Measurements from ENCODE around the gene GGT7.
"Not testable (repeated sequence)": the region's sequence is repeated elsewhere in the genome, so short reads cannot be mapped to it uniquely, and the experiment has no call there.

The GGT7 gene

DNA sequence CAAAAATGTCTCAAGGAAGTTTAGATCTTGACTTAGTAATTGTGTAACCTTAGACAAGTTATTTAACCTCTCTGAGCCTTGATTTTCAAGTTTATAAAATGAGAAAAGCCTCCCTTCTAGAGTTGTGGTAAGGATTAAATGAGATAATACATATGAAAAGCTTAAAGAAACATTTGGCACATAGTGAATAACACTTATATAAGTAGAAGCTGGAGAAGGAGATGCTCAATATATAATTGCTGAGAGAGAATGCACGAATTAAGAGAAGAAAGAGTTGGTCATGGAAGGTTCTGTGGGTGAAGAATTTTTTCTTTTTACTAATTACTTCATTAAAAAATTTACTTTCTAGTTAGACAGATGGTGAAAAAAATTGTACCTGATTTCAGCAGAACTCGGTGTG lies 9.0 kb upstream of the GGT7 start:
- no peak for DNase-seq (ENCODE audit: low spot score)

DNA sequence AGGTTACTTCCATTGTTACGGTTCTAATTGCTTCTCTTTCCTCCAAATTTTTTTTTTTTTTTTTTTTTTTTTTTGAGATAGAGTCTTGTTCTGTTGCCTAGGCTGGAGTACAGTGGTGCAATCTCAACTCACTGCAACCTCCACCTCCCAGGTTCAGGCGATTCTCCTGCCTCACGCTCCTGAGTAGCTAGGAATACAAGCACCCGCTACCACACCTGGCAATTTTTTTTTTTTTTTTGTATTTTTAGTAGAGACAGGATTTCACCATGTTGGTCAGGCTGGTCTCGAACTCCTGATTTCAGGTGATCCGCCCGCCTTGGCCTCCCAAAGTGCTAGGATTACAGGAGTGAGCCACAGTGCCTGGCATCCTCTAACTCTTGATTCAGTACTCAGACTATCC lies 8.3 kb upstream of the GGT7 start:
- DNase-seq (ENCODE audit: low spot score) = not testable (repeated sequence)

DNA sequence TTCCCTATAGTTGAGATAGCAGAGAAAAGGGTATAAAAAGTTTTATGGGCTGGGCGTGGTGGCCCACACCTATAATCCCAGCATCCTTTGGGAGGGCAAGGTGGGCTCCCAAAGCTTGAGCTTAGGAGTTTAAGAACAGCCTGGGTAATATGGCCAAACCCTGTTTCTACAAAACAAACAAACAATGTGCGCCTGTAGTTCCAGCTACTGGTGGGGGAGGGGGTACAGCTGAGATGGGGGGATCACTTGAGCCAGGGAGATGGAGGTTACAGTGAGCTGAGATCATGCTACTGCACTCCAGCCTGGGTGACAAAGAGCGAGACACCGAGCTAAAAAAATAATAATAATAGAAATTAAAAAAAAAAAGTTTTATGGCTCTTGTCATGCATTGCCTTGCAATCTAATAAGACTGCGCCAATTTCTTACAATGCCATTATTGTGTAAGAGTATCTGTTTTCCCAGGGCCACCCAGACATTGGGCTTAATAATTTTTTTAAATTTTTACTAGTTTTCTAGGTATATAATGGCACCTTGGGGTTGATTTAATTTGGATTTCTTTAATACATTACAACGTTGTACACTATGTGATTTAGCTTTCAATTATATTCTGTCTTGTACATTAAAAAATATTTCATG lies 7.7 kb upstream of the GGT7 start:
- DNase-seq (ENCODE audit: low spot score) = no peak

DNA sequence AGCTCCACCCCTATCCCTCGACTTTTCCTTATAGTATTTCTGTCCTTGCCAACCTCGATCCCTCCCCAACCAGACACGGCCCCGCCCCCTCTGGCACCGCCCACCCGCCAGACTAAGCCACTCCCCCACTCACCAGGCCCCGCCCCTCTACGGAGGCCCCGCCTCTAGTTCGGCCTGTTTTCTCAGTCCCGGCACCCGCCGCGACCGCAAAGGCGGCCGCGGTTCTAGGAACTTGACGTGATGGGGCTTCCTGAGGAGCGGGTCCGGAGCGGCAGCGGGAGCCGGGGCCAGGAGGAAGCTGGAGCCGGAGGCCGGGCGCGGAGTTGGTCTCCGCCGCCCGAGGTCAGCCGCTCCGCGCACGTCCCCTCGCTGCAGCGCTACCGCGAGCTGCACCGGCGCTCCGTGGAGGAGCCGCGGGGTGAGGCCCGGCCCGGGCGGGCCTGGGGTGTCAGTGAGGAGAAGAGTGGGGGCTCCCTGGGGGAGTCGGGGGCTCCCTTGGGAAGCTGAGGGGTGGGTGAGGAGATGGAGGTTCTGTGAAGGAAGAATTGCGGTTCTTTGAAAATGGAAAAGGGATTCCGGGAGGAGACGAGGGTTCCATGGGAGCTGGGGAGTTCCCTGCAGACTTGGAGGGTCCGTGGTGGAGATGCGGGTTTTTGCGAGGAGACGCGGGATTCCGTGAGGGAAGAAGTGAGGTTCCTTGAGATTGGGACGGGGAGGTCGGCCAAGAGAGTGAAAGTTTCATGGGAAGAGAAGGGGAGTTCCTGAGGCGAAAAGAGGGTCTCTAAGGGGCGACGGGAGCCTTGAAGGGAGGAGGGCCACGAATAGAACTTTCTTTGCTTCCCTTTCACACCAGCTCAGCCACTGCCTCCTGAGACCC lies 4.0 kb upstream of the GGT7 start, which contains the start of gene ACSS2:
TSS of gene ACSS2 (plus strand) at position 207 of the 877 bp plus-strand sequence. CDS start at position 241, 34 bp downstream.
- DNase-seq (ENCODE audit: low spot score) = peak; percentile 97

DNA sequence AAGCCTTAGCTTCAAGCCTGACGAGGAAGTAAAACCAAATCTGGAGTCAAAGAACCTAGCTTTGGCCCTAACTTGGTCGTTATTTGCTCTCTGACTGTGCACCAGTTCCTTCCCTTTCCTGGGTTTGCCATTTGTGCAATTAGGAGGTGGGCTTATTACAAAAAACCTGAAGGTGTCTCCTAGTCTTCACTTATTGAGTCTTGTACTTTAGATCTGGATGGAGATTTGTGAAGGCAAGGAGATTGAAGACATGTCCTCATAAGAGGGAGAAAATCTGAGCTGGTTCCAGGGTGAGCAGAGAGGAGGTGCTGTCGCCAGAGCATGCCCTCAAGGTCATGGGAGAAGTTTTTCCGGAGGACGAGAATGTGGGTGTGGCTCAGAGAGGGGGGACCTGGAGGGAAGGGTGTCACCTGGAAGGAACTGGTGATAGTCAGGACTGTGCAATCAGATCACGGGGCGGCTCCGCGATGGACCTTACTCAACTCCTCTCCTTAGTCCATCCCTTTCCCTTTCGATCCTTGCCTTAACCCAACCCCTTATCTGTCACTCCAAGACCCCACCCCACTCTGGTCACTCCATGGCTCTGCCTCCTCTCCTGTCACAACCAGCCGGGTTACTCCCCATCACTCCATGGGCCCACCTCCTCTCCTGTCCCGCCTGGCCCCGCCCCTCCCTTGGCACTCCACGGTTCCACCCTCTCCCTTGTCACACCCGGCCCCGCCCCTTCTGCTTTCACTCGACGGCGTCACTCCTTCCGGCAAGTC lies 3.2 kb upstream of the GGT7 start:
- no peak for DNase-seq (ENCODE audit: low spot score)

DNA sequence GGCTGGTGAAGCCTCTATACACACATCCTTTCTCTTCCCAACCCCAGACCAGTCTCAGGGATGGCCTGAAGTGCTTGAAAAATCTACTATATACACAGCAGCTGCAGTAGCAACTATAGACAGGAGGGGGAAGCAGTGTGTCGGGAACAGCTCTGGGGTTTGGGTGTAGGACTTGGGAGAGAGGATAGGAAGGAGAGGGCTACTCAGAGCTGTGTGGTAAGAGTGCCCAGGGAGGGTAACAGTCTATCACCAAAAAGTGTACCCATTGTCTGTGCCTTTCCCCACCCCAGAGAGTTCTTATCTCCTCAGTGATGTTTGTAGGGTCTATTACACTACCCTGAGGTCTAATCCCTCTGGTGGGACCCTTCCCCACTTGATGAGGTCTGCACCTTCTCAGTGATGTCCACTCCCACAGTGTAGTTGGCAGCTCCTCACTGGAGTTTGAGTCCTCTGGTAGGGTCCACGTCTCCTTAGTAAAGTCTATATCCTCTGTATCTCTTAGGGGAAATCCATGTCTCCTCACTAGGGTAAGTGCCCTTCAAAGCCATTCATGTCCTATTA lies 1.5 kb upstream of the GGT7 start:
- DNase-seq (ENCODE audit: low spot score) = peak; percentile 88

DNA sequence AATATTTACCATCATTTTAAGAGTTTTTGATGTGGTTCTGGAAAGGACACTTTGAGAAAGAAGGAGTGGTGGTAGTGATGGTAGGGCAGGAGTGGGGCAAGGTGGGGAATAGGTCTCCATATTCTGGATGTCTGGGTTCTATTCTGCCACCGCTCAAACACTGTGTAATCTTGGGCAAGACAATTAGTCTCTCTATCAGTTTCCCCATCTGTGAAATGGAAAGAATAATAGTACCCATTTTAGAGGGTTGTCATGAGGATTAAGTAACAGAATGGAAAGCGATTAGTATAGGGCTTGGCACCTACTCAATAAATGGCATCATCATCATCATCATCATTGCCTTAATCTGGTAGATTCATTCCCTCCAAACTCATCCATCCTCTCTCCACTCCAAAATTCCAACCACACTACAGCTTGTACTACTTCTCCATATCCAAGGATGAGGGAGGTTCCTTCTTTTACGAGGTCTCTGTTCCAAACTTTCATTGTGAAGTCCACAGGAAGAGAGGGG lies 982 bp upstream of the GGT7 start:
- DNase-seq (ENCODE audit: low spot score) = no peak

DNA sequence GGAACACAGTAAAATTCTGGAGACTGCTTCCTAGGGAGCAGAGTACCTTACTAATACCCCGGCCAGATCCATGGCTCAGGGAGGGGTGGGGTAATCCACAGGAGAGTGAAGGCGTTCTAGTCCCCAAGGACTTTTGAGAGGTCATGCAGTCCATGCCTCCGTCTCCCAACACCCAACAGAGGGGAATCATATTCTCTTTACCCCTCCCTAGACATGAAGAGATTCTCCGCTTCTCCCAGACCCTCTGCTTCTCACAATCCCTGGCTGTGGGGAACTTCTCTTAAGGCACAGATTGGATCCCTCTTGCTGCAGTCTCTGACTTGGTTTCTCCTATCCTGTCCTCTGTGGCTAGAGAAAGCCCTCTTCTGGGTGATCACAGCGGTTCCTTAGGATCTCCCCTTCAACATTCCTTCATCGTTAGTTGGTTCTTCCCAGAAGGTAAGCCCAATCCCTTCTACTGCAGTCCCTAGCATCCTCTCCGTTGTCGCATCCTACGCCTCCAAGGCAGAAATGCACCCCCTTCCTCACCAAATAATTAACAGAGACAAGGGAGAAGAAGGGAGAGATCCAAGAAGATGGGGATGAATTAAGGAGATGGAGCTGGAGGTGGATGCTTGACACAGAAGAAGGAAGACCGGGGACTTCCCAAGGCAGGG lies 562 bp downstream of the GGT7 start:
- no peak for DNase-seq (ENCODE audit: low spot score)

DNA sequence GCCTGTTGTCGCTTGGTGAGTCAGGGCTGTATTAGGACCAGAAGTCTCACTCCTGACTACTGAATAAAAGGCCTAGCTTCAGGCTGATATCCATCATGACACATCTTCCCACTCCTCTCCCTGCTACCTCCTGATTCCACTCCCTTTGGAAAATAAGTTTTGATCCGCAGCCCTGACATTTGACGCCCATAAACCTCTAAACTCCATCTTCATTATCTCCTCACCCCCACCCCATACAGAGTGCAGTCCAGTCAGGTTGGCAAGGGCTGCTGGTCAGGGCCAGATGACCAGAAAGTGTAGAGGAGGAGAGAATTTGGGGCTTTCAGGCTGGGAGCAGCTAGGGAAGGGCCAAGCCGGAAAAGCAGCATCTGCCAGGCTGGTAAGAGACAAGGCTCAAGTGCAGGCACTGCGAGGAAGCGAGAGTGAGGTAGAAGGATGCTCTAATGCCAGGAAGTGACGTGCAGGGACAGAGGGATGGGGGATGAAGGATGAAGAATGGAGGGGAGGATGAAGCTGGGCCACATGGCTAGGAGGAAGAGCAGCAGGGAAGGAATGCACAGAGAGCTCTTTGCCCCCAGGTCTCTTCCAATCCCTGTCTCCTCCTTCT lies 1.2 kb downstream of the GGT7 start:
- no peak for DNase-seq (ENCODE audit: low spot score)

DNA sequence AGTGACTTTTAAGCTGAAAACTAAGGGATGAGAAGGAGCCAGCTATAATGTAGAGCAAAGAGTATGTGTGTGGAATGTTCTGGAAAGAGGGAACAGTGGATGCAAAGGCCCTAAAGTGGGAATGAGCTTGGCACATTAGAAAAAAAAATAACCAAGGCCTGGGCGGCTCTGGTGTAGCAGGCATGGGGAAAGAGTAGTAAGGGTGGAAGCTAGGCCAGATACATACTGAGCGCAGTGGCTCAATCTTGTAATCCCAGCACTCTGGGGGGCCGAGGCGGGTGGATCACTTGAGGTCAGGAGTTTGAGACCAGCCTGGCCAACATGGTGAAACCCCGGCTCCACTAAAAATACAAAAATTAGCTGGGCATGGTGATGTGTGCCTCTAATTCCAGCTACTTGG lies 8.4 kb downstream of the GGT7 start:
- no peak for DNase-seq (ENCODE audit: low spot score)

DNA sequence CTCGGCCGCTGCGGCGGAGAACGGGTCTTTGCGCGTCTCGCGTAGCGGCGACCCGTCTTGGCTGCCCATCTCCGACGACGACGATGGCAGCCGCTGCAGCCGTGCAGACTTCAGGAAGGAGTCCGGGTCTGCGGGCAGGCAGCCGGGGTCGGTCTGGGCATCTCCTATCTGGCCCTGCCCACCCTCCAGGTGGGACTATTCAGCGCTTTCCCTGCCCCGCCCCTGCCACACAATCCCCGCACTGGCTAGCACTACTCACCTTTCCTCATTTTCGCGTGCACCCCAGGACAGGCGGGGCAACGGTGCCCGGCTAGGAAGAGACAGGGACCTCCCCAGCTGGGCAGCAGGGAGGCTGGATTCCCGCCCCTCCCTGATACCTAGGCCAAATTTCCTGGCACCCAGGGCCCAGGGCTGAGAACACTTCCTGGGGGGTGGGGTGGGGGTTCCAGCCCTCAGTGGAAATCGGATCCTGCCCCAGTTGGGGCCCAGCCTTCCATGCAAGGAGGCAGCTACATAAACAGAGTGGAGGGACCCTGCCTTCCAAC lies 9.2 kb downstream of the GGT7 start:
- DNase-seq (ENCODE audit: low spot score) = no peak

DNA sequence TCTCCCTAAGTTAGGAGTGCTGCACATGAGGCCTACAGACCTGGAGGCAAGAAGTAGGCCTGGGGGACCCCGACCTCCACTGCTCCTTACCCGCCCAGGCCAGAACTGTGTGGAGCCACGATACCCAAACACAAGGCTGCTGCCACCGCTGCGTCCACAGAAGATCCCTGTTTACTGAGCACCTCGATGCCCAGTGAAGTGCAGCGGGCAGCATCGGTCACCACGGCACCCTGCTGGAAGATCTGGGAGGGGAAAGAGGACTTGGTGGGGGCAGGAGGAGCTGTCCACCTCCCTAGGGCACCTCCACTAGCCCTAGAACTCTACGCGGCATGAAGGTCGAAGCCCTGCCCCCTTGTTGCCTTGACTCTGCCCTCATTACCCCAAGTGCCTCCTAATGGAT lies 9.9 kb downstream of the GGT7 start:
- no peak for DNase-seq (ENCODE audit: low spot score)

DNA sequence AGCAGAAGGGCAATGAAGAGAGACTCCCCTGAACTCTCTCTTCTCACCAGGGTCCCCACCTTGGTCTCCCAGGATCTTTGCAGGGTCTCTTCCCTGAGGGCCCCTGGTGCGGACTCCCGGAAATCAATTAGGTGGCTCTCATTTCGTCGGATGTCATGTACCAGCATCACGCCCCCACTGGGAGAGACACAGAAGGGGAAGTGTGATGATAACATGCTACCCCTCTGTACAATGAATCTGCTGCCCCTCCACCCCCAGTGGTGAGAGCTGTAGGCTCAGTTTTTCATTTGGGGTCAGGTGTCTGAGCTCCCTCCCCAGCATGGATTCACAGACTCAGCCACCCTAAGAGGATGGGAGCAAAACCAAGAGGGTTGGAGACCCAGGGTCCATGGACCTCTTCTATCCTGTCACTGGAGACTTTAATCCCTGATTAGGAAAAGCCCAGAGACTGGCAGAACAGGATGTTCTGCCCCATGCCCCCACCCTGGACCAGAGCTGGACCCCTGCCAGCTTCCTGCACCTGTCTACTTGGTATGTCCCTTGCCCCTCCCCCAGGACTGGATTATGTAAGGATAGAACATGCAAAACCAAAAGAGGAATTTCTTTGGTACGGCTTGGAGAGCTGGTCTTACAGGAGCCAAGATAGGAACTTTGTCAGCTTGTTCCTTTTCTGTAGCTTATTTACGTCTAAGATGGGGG lies 11.1 kb downstream of the GGT7 start:
- DNase-seq (ENCODE audit: low spot score) = no peak

DNA sequence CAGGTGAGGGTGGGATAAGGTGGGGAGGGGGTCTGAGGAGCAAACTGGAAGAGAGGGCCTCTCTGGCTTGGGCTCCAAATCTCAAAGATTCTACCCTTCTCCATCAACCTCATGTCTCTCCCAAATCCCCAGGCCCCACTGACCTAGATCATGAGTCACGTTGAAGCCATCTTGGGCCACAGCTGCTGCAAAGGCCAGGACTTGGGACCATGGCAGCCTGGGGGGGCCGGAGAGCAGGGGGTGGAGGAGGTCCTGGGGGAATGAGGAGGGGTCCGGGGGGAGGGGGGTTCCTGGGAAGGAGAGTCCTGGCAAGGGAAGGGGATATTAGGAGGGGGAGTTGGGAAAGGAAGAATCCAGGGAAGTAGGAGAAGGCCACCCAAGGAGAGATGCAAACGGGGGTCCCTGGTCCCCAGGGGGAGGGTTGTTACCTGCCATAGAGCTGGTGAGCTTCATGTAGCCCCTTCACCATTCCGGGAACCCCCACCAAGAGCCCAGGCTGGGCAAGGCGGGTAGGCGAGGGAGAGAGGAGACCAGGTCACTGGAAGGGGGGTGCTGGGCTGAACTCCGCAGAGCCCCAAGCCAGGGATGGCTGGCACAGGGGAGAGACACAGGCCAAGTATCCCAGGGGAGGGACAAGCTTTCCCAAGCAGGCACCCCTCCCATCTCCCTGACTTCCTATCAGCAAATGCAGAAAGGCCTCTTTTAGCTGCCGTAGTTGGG lies 12.7 kb downstream of the GGT7 start:
- DNase-seq (ENCODE audit: low spot score) = no peak

DNA sequence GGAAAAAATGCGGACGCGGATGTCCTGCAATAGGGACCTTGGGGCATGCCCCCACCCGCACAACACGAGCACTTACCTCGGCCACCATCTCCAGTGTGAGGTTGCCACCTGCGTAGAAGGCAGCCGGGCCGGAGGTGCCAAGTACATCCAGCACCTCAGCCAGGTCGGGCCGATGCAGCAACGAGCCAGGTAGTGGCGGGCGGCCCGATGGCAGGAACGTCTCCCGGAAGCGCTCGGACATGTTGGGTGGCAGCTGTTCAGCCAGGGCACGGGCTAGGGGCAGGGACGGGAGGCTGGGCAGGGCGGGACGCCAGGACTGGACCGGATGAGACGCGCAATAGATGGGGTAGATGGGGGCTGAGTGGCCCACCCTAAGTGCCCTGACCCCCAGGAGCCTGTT lies 13.3 kb downstream of the GGT7 start:
- DNase-seq (ENCODE audit: low spot score) = no peak

DNA sequence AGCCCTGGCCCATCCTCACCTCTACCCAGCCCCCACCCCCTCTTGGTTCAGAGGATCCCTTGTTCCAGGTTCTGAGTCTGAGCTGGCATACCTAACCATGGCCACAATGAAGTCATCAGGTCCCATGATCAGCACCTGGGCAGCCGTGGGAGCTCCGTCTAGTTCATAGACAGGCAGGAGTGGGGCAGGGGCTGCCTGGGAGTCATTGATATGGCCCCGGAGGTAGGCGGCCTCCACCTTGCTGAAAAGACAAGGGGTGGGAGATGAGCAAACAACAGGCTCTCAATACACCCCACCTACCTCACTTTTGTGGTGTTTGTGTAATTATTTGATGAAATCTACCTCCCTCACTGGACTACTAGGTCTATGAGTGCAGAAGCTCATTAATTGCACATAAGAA lies 20.4 kb downstream of the GGT7 start:
- DNase-seq (ENCODE audit: low spot score) = no peak

DNA sequence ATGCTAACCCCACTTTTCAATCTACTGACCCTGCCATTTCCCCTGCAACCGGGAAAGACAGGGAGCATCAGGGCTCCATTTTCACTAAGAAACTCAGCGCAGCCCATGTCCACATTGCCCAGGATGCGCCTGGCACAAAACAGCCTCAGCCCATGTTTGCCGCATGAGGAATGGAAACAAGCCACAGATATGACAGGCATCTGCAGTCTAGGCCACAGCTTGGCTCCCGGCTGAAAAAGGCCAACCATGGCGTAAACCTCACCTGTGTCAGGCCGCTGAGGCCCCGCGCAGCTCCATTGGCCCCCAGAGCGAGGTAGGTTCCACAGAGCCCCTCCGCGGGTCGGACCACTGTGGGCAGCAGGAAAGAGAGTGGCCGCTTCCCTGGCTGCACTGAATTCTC lies 21.7 kb downstream of the GGT7 start:
- no peak for DNase-seq (ENCODE audit: low spot score)

DNA sequence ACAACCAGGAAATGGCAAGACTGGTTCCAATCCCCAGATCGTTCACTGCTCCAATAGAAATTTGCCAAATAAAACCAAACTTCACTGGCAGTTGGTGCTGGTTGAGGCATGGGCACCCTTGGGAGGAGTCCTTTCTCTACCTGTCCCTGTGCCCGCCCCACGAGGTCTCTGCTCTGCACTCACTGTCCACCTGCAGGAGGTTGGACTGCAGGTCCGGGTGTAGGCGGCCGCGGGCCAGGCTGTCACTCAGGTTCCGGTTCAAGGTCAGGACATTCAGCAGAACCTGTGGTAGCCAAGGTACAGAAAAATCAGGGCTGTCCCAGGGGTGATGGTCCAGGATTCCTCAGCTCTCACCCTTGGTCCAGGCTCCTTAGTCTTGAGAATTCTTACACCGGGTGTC lies 22.9 kb downstream of the GGT7 start:
- no peak for DNase-seq (ENCODE audit: low spot score)

DNA sequence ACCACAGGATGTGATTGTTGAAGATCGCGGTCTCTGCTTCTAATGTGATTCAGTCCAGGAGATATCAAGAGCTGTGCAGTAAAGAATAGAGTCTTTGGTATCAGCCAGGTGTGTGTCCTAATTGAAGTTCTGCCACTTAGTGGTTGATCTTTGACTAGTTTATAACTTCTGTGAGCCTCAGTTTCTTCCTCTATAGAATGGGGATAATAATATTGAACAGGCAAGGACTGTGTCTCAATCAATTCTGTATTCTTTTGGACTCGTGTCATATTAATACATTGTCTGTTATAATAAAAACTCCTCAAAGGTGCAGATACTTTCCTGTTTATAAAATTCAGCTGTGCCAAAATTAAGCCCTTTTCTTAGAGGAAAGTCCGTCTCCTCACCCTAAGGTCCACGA lies 24.1 kb downstream of the GGT7 start:
- no peak for DNase-seq (ENCODE audit: low spot score)

DNA sequence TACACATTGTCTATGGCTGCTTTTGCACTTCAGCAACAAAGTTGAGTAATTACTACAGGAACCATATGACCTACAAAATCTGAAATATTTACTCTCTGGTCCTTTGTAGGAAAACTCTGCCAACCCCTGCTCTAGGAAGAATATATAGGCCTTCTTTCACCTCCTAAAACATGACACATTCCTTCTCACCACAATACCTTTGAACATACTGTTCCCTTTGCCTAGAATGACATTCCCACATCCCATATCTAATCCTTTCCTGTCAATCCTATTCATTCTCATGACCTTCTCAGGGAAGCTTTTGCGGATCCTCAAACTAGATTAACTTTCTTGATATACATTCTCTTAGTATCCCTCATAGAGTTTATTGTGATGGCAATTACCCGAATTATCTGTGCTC lies 29.2 kb downstream of the GGT7 start:
- DNase-seq (ENCODE audit: low spot score) = no peak
